GM19023 (cell line): ENCODE measurements around the gene CDK19.
A peak's percentile ranks its signal among the peaks of the same experiment; 100 is the strongest.
"Not testable (repeated sequence)": the region's sequence is repeated elsewhere in the genome, so short reads cannot be mapped to it uniquely, and the experiment has no call there.

Experiments used
- ATAC-seq: cut with Tn5 transposase; IDR thresholded peaks from one replicate; pipeline ENCODE4 v1.9.1; 2021; ENCODE audit warnings: mild to moderate bottlenecking, moderate library complexity; ENCODE audit not compliant: unreplicated experiment

The CDK19 gene

DNA sequence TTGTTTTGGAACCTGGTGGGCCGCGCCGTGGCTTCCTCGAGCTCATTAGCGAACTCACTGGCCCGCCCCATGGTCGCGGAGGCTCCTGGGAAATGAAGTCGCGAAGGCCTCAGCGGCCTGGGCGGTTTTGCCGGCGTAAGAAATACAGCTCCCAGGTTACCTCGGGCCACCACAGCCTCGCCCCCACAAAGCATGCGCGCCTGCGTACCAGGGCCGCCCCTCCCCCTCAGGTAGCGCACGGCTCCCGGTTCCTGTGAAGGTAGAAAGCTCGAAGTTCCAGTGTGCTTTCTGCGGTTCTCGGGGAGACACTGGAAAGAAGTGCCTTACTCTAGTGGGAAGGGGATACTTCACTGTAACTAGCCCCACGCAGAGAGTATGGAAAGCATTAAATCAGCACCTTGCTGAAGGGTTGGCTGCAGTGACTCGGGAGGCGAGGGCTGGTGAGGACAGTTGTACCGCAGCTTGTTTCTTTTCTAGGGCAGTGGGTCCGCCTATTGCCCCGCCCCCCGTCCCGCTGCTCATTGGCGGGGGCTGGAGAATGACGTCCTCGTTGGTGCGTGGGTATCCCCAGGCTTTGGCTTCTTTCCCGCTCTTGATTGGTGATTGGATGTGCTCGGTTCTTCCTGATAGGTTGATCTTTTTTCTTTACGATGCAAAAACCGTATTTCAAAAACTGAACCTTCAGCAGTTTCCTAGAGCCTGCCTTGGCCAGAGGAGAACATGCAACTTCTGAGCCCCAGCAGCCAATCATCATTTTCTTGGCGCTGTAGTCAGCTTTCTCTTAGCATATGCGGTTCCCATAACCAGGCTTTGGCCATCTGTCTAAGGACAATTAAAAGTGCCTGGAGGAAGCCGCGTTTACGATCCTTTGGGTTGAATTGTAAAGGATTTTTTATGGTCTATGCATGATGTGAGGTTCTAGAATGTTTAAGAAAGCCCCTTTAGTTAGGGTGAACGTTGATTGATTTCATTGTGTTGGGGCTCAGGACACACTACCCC is at the start of gene CDK19:
CDK19 (minus strand) TSS at position 59 of the 999 bp plus-strand sequence. CDS start 333 bp downstream, outside the sequence.
- peak; percentile 82 for ATAC-seq

DNA sequence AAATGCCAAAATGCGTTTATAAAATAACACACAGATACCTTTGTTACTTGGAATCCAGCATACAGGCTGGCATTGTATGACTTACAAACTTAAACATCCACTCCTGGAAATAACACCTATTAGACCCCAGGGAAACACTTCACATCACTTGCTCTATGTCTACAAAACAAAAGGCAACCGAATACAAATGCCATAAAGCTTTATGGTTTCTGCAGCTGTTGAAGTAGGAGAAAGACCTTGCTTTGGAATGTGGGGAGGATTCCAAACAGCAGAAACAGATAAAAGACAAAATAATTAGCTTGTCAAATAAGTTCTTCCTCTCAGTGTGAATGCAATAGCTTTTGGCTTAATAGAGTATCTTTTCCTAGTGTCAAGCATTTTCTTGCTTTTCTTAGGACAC is 49.6 kb upstream of the CDK19 start:
- no peak for ATAC-seq

DNA sequence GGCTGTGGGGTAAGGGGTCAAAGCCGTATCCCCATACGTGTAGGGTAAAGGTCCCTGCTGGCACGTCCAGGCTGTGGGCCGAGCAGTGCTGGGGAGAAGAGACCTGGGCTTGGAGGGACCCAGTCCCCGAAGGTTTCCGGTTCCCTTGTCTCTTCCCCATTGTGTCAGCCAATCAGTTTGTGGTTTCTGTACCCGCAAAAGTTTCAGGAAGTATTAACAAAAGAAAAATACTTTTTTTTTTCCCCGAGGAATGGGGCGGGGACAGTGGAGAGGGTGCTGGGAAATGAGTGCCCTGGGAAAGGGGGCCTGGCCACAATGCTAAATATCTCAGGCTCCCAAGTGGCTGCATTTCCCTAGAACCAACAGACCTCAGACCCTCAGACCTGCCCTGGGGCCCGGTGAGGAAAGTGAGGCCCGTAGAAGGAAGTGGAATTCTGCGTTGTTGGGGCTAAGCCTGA is 44.1 kb upstream of the CDK19 start:
- ATAC-seq: no peak

- ATAC-seq: no peak
Measured at GRCh38 chr6:110858562-110859214, 43.4 kb upstream of the CDK19 start.

DNA sequence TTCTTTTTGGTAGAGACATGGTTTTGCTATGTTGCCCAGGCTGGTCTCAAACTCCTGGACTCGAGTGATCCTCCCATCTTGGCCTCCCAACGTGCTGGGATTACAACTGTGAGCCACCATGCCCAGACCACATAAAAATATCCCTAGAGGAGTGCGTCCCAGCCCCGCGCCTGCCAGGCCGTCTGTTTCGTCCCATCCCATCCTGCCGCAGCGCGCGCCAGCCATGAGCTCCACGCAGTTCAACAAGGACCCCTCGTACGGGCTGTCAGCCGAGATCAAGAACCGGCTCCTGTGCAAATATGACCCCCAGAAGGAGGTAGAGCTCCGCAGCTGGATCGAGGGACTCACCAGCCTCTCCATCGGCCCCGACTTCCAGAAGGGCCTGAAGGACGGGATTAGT is 42.7 kb upstream of the CDK19 start:
- ATAC-seq: no peak

- no peak for ATAC-seq
Measured at GRCh38 chr6:110856296-110856695, 41.0 kb upstream of the CDK19 start.

DNA sequence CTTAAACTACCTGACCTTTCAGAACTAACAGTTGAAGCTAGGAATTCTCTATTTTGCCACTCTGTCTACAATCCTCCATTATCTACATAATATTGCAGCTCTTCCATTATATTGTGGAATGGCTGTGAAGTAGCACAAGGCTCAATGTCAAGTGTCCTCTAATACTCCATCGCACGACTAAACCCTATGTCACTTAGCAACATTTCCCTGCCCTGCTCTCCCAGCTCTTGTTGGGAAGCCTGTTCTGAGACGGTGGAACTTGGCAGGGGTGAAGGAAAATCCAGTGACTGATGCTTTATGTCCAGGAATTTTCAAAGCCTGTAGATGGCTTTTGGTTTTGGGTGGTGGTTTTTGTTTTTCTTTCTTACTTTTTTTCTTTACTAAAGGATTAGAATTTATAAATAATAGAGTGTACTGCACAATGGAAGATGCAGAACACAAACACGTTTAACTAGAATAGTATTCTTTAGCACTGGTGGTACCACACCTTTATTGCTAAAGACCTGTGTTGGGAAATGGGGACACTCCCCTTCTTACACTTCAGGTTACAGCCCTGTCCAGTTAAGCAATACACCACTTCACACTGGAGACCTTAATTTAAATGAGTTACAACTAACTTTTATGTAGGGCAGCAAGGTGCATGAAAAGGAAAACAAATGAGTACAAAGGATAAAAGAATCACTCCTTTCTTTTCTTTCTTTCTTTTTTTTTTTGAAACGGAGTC is 38.6 kb upstream of the CDK19 start:
- ATAC-seq: no peak

DNA sequence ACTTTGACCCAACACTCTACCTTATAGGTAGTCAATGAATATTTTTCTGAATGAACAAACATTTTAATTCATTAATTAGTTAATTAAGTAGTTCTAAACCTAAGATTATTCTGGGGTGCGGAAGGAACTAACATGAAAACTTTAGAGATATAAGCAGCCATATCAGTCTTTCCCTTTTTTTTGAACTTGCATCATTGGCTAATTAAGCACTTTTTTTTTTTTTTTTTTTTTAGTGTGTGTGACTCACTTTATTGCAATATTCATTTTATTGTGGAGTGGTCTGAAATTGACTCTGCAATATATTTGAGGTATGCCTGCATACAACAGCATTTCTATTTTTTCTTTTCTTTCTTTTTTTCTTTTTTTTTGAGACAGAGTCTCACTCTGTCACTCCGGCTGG is 37.5 kb upstream of the CDK19 start:
- ATAC-seq: no peak

DNA sequence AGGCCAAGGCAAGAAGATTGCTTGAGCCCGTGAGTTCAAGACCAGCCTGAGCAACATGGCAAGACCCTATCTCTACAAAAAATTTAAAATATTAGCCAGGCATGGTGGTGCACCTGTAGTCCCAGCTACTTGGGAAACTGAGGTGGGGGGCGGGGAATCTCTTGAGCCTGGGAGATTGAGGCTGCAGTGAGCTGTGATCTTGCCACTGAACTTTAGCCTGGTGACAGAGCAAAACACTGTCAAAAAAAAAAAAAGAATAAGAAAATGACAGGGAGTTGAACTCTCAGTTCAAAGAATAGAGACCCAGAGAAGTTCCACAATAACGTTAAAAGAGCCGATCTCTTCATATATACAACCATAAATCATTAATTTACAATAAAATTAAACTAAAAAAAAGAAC is 34.5 kb upstream of the CDK19 start:
- no peak for ATAC-seq

- ATAC-seq: no peak
Measured at GRCh38 chr6:110841266-110841665, 26.0 kb upstream of the CDK19 start.

- not testable (repeated sequence) for ATAC-seq
Measured at GRCh38 chr6:110835751-110836150, 20.5 kb upstream of the CDK19 start.

- ATAC-seq: no peak
Measured at GRCh38 chr6:110833831-110834230, 18.6 kb upstream of the CDK19 start.

- ATAC-seq: no peak
Measured at GRCh38 chr6:110831405-110831804, 16.1 kb upstream of the CDK19 start.

- no peak for ATAC-seq
Measured at GRCh38 chr6:110828396-110828795, 13.1 kb upstream of the CDK19 start.

DNA sequence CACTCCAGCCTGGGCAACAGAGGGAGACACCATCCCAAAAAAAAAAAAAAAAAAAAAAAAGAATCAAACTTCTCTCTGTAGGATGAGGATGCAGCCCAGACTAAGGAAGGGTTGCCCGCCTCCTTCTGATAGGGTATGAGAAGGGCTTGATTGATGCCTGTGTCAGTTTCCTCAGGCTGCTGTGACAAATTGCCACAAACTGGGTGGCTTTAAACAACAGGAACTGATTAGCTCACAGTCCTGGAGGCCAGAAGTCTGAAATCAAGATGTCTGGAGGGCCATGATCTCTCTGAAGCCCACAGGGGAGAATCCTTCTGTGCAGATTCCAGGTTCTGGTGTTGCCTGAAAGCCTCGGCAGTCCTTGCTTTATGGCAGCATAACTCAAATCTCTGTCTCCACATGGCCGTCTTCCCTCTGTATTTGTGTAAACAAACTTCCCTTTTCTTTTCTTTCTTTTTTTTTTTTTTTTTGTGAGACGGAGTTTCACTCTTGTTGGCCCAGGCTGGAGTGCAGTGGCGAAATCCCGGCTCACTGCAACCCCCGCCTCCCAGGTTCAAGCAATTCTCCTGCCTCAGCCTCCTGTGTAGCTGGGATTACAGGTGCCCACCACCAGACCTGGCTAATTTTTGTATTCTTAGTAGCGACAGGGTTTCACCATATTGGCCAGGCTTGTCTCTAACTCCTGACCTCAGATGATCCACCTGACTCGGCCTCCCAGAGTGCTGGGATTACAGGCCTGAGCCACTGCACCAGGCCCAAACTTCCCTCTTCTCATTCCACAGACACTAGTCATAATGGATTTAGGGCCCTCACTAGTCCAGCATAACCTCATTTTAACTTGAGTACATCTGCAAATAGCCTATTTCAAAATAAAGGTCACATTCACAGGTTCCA is 11.2 kb upstream of the CDK19 start:
- ATAC-seq: no peak

- no peak for ATAC-seq
Measured at GRCh38 chr6:110823146-110823545, 7.9 kb upstream of the CDK19 start.

- no peak for ATAC-seq
Measured at GRCh38 chr6:110822249-110822648, 7.0 kb upstream of the CDK19 start.

DNA sequence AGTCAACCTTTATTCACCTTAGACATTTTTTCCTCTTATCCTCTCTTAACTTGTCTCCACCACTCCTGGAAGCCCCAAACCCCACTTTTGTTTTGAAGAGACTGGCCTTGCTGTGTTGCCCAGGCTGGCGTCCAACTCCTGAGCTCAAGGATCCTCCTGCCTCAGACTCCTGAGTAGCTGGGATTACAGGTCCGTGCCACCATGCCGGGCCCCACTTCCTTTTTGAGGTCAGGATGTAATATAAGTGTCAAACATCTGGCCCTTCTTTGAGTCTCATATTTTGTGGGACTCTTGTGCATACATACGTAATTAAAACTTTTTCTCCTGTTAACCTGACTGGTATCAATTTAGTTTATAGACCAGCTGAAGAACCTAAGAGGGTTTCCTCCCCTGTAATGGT is 1.4 kb upstream of the CDK19 start:
- ATAC-seq: no peak

DNA sequence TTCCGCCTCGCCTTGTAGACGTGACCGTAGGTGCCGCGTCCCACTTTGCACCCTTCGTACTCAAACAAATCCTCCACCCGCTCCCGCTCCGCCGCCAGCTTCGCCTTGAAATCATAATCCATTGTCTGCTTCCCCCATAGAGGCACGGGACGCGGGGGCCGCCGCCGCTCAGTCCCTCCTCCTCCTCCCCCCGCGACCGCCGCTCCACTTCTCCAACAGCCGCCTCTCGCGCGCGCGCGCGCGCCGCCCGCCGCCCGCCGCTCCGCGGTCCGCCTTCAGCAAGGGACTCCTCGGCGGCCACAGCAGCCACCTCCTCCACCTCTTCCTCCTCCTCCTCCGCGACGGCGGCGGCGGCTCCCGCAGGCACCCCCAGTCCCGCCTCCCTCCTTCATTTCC is 256 bp downstream of the CDK19 start:
- ATAC-seq: no peak
